GM10266 (cell line): ENCODE results near the gene CD96.

Source experiments
- DNase-seq: peaks from one replicate; pipeline ENCODE4 v3.0.0; 2012; ENCODE audit errors: extremely low spot score
- TF ChIP-seq, protein P1 (sequence below): IDR thresholded peaks from 2 replicates; pipeline ENCODE4 v1.5.1; 2012; ENCODE audit warnings: mild to moderate bottlenecking, low read depth; ENCODE audit not compliant: control insufficient read depth, insufficient read depth; ENCODE audit errors: missing control alignments

Gene CD96

DNA sequence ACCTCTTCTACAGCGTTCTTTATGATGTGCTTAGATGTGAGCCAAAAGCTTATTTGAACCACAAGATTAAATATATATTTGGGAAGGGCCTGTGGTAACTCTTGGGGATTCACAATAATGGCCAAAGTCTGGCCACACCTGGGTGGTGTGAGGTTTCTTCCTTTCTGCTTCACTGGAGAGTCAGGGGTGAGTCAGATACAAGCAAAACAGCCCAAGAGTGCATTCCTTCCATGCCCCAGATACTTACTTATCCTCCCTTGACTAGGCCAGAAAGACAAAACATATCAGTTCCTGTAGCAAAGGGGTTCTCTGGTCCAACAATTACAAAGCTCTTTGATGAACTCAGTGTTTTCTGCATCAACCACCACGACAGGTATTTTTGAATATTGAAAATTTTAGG is 52.2 kb downstream of the CD96 start:
- TF ChIP-seq, protein P1, sequence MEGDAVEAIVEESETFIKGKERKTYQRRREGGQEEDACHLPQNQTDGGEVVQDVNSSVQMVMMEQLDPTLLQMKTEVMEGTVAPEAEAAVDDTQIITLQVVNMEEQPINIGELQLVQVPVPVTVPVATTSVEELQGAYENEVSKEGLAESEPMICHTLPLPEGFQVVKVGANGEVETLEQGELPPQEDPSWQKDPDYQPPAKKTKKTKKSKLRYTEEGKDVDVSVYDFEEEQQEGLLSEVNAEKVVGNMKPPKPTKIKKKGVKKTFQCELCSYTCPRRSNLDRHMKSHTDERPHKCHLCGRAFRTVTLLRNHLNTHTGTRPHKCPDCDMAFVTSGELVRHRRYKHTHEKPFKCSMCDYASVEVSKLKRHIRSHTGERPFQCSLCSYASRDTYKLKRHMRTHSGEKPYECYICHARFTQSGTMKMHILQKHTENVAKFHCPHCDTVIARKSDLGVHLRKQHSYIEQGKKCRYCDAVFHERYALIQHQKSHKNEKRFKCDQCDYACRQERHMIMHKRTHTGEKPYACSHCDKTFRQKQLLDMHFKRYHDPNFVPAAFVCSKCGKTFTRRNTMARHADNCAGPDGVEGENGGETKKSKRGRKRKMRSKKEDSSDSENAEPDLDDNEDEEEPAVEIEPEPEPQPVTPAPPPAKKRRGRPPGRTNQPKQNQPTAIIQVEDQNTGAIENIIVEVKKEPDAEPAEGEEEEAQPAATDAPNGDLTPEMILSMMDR = no peak
- peak; percentile 16 for DNase-seq

DNA sequence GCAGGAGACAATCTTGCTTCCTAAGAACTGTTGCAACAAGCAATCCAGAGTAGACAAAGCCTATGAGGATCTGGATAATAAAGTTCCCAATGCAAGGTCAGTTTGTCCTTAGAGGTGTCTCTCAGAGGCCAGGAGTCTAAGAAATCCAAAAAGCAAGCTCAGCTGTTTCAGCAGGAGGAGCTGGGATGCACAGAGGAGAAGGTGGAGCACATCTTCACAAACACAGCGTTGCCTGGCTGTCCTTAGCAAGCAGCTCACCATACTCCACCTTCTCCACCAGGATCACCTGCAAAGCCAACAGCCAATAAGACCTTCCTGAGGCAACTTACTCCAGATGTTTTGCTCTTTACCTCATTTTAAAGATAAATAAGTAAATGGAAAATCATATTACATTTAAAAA is 52.8 kb downstream of the CD96 start:
- no peak for DNase-seq
- TF ChIP-seq, protein P1 = no peak

DNA sequence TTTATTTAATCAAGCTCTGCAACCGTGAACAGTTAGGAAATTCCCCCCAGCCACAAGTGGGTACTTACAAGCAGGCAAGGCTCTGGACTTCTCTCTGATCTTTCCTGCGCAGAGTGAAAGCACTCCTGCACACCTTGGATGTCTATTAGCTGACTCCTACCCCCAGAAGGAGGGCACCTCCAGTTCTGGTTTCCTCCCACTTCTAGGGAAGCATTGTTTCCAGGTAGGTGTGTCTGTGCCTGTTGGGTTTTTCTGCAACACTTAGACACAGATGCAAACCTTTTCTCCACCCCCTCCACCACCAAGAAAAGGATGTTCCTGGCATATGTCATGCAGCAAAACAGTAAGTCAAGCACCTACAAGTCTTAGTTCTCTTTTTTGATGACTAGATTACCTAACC is 53.2 kb downstream of the CD96 start, which contains the start of gene ZBED2:
TSS of gene ZBED2 (minus strand) at position 115 of the 400 bp plus-strand sequence. CDS start 1,145 bp downstream, outside the sequence.
- TF ChIP-seq, protein P1 = no peak
- DNase-seq = no peak

DNA sequence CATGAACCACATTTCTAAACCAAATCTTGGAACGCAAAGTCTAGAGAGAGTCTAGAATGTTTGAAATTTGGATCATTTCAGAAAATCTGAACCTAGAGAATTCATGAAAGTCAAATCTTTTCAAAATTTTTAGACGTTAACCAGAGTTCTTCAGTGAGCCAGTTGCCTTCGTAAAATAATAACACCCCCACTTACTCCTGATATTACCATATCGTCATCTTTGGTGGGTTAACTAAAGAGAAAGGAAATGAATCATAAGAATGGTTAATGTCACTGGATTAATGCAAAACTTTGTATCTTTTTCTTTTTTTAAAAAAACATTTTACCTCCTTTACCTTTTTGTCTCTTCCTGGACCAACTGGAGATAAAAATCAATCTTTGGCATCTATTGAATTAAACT is 54.3 kb downstream of the CD96 start:
- no peak for DNase-seq
- TF ChIP-seq, protein P1 = no peak

DNA sequence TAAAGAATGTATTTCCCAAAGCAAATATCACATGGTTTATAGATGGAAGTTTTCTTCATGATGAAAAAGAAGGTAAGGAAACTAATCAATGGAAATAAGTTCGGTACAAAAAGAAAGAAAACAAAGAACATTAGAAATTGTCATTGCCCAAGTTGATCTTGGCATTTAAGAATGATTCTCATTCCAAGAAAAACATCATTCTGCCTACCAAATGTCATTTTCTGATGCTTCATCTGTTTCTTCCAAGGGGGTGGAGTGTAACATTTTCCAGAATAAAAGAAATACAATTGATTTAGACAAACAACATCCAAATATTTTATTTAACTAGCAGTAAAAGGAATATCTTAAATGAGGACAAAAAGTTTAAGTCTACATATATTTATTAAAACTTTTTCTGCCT is 56.1 kb downstream of the CD96 start:
- DNase-seq = no peak
- TF ChIP-seq, protein P1 = no peak

DNA sequence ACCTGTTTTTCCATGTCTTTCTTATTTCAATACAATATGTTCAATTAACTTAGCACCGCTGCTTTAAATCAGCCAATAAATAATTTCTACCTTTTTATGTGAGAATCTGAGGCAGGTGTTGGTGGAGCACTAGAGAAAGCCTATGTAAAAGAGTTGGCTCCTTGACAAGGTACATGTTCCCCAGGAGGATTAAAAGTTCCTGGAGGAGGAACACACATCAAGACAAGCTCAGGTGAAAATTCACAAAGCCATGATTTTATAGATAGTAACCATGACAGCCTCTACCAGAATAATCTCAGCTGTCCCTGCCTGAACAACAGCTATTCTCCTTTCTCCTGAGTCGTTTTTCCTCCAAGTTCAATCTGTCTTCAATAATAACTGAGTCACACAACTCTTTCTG is 56.6 kb downstream of the CD96 start:
- TF ChIP-seq, protein P1 = no peak
- no peak for DNase-seq

DNA sequence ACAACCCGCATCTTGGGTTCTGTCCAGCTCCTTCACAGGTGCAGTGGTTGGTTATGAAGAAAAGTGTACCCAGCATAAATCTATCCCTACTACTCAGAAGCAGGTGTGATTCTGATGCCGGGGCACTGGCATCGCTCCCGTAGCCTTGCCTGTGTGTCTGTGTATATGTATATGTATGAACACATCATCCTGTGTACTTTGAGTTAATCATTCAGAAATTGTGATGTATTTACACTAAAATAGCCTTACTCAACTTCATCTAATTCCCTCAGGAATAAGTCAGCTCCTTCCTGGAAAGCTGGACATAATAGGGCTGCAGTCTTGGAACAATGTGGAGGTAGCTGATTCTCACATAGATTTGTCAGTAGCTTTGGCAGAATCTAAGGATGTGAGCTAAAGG is 59.8 kb downstream of the CD96 start:
- TF ChIP-seq, protein P1 = no peak

More for the DNA sequence above, 59.8 kb downstream of the CD96 start:
- no peak for DNase-seq
